ENCODE data around the gene KDELR3.

DNA sequence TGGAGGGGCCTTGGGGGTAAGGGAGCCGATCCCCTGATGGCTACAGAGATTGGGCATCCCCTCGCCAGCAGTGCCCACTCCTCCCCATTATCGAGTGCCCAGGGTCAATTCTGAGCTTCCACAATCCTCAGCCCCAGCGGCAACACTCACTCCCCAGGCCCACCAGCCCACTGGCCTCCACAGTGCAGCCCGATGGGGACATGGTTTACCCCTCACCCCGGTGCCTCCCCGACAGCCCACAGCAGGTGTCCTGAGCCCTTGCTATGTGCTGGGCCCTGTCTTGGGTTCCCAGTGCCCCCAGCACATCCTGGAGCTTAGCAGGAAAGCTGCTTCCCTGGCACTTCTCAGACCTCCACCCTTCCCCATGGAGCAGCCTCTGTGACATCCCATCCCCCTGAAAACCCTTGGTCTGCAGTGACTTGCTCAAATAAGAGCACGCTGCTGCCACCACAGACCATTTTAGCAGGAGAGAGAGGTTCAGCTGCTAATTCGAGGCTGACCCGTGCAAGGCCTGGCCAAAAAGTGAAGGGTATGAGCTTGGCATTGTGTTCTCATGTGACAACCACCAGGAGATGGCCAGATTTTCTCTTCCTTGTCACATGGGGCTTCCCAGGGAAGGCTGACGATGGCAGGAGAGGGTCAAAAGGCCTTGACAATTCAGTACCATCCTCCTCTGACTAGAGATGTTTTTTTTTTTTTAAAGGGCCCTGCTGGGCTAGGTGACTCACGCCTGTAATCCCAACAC, 36.5 kb upstream of the KDELR3 start:
- TF ChIP-seq, protein P1, sequence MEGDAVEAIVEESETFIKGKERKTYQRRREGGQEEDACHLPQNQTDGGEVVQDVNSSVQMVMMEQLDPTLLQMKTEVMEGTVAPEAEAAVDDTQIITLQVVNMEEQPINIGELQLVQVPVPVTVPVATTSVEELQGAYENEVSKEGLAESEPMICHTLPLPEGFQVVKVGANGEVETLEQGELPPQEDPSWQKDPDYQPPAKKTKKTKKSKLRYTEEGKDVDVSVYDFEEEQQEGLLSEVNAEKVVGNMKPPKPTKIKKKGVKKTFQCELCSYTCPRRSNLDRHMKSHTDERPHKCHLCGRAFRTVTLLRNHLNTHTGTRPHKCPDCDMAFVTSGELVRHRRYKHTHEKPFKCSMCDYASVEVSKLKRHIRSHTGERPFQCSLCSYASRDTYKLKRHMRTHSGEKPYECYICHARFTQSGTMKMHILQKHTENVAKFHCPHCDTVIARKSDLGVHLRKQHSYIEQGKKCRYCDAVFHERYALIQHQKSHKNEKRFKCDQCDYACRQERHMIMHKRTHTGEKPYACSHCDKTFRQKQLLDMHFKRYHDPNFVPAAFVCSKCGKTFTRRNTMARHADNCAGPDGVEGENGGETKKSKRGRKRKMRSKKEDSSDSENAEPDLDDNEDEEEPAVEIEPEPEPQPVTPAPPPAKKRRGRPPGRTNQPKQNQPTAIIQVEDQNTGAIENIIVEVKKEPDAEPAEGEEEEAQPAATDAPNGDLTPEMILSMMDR (IDR thresholded peaks at IDR 0.05), result no peak
- TF ChIP-seq POLR2A (IDR thresholded peaks at IDR 0.05), result no peak
- TF ChIP-seq POLR2AphosphoS5 (IDR thresholded peaks at IDR 0.05), result no peak

All from breast epithelium (tissue), 3 donors.